ENCODE measurements around the gene KNCN.

KNCN gene

GRCh38 chr1:46501528-46501927 is 49.9 kb downstream of the KNCN start:
- Histone ChIP-seq H3K9me3 (replicated peaks in 1 of 11) (no peaks in the 10 kb centered on the region), H3K27ac (no peak overlapping the region), H3K4me3 (no peak overlapping the region), H3K9ac (no peak overlapping the region), H3K27me3 (peaks cover 0 to 7% (median 0%) of the 10 kb centered on the region in 11 experiments; a peak in 5 of 22 replicates), H3K4me1 (peaks cover 0 to 7% (median 0%) of the 10 kb centered on the region in 10 experiments; a peak in 2 of 20 replicates), H3K4me2 (peak overlapping the region in 3 of 11 experiments; percentile 16 to 24 (median 23); a peak in 2 of 22 replicates), H3K36me3 (no peaks in the 10 kb centered on the region), H4K20me1 (0 out of 22 replicates have a peak, but pooled peaks cover 0 to 9% (median 0%) of the 10 kb centered on the region in 11 experiments)
- TF ChIP-seq Cebpa-rat (IDR thresholded peaks at IDR 0.05) = no peak

GRCh38 chr1:46497665-46498064 is 53.8 kb downstream of the KNCN start:
- no peak overlapping the region for H3K9ac ChIP-seq
- TF ChIP-seq Cebpa-rat (IDR thresholded peaks at IDR 0.05) = no peak
- H3K27me3 ChIP-seq = peaks cover 26 to 46% (median 37%) of the 10 kb centered on the region in 11 experiments
- H3K4me3 ChIP-seq = no peak overlapping the region
- H3K36me3 ChIP-seq = no peaks in the 10 kb centered on the region
- H3K4me2 ChIP-seq = no peak overlapping the region
- H3K27ac ChIP-seq = no peak overlapping the region
- H3K4me1 ChIP-seq = peaks cover 0 to 7% (median 0%) of the 10 kb centered on the region in 10 experiments; a peak in 2 of 20 replicates
- no peaks in the 10 kb centered on the region for H3K9me3 ChIP-seq (replicated peaks in 1 of 11)
- H4K20me1 ChIP-seq = peaks cover 0 to 29% (median under 1%) of the 10 kb centered on the region in 11 experiments; a peak in 10 of 22 replicates

- H3K4me2 ChIP-seq = no peak overlapping the region
- no peak overlapping the region for H3K4me3 ChIP-seq
- H3K9ac ChIP-seq = no peak overlapping the region
- no peaks in the 10 kb centered on the region for H3K9me3 ChIP-seq (replicated peaks in 1 of 11)
- no peaks in the 10 kb centered on the region for H3K36me3 ChIP-seq
- peaks cover 0 to 36% (median 7%) of the 10 kb centered on the region in 11 experiments; a peak in 13 of 22 replicates for H4K20me1 ChIP-seq
- TF ChIP-seq Cebpa-rat (IDR thresholded peaks at IDR 0.05) = no peak
- peaks cover 0 to 7% (median 1%) of the 10 kb centered on the region in 10 experiments; a peak in 4 of 20 replicates for H3K4me1 ChIP-seq
- no peak overlapping the region for H3K27ac ChIP-seq
- peaks cover 33 to 52% (median 43%) of the 10 kb centered on the region in 11 experiments for H3K27me3 ChIP-seq
Observed at GRCh38 chr1:46497020-46497419, 54.4 kb downstream of the KNCN start.

GRCh38 chr1:46496505-46496904 is 54.9 kb downstream of the KNCN start:
- H3K27me3 ChIP-seq = peaks cover 38 to 57% (median 49%) of the 10 kb centered on the region in 11 experiments
- peaks cover 0 to 41% (median 12%) of the 10 kb centered on the region in 11 experiments; a peak in 16 of 22 replicates for H4K20me1 ChIP-seq
- H3K9me3 ChIP-seq (replicated peaks in 1 of 11) = no peaks in the 10 kb centered on the region
- H3K9ac ChIP-seq = no peak overlapping the region
- no peak overlapping the region for H3K27ac ChIP-seq
- no peaks in the 10 kb centered on the region for H3K36me3 ChIP-seq
- H3K4me3 ChIP-seq = no peak overlapping the region
- peaks cover 0 to 7% (median 2%) of the 10 kb centered on the region in 10 experiments; a peak in 4 of 20 replicates for H3K4me1 ChIP-seq
- no peak overlapping the region for H3K4me2 ChIP-seq
- TF ChIP-seq Cebpa-rat (IDR thresholded peaks at IDR 0.05) = no peak

GRCh38 chr1:46495778-46496177 is 55.7 kb downstream of the KNCN start:
- Histone ChIP-seq H3K9me3 (replicated peaks in 1 of 11) (no peaks in the 10 kb centered on the region), H3K4me3 (no peak overlapping the region), H4K20me1 (peaks cover 0 to 48% (median 19%) of the 10 kb centered on the region in 11 experiments; a peak in 18 of 22 replicates), H3K4me1 (peaks cover 0 to 5% (median under 1%) of the 10 kb centered on the region in 10 experiments; a peak in 4 of 20 replicates), H3K4me2 (no peak overlapping the region), H3K9ac (no peak overlapping the region), H3K27me3 (peaks cover 45 to 65% (median 56%) of the 10 kb centered on the region in 11 experiments), H3K27ac (no peak overlapping the region), H3K36me3 (no peaks in the 10 kb centered on the region)
- no peak for TF ChIP-seq Cebpa-rat (IDR thresholded peaks at IDR 0.05)
